ENCODE measurements around the gene EXOSC9. TPM values are rescaled to one million over a fixed set of nuclear protein-coding genes. Genes with fewer than 3 reads are reported as not detected.

Gene EXOSC9
- total and polyA plus RNA-seq, 10 of the 15 experiments (the other 5 are each of a cell fraction or from before 2014, with no cell fraction given): 49.0 to 131 (median 85.4) TPM

GRCh38 chr4:121827853-121828252 is 26.7 kb downstream of the EXOSC9 start:
- no peaks in the 10 kb centered on the region for H3K36me3 ChIP-seq (ENCODE audit: control insufficient read depth in 2 of 2, insufficient read depth in 2 of 2, low read length in 1 of 2)
- H3K4me2 ChIP-seq (ENCODE audit: control insufficient read depth, insufficient read depth): no peak overlapping the region
- no peak overlapping the region for H3K4me3 ChIP-seq
- no peaks in the 10 kb centered on the region for H3K9me3 ChIP-seq (replicated peaks; ENCODE audit: control insufficient read depth, insufficient read depth, low read length)
- ChIA-PET CTCF (interaction anchor here (1.0 to 1.8 kb wide), 3 partner anchors 11 to 172 kb away, joined by 3 to 4 read pairs (median 3); no protein-coding TSS in a partner anchor), RAD21 (ENCODE audit: unreplicated experiment) (interaction anchor here (1.1 kb wide), 2 partner anchors 60 to 132 kb away, joined by 3 read pairs; no protein-coding TSS in a partner anchor), SMC1A (ENCODE audit: uncharacterized antibody, unreplicated experiment) (interaction anchor here (0.6 to 2.3 kb wide), 4 partner anchors 8 to 132 kb away, joined by 3 to 7 read pairs (median 4); no protein-coding TSS in a partner anchor), POLR2A (interaction anchor here (1.2 kb wide), 1 partner anchor 11 kb away, joined by 3 read pairs; no protein-coding TSS in a partner anchor)
- H3K27ac ChIP-seq (ENCODE audit: control insufficient read depth, insufficient read depth): no peak overlapping the region
- intact Hi-C loops (cut with micrococcal nuclease; ENCODE audit: unreplicated experiment): no loop called here
- BruUV-seq (replicated peaks): no TSS peak
- TF ChIP-seq HDGF (IDR thresholded peaks at IDR 0.05) (no peak), NBN (IDR thresholded peaks at IDR 0.05) (no peak), MTA3 (IDR thresholded peaks at IDR 0.05; ENCODE audit: borderline replicate concordance, low read length) (no peak), EZH2 (IDR thresholded peaks at IDR 0.05; ENCODE audit: borderline replicate concordance, control insufficient read depth, low read depth, low read length) (no peak), RUNX3 (IDR thresholded peaks at IDR 0.05; ENCODE audit: low read length) (no peak), ZBED1 (IDR thresholded peaks at IDR 0.05; ENCODE audit: borderline replicate concordance) (no peak), RBBP5 (conservative IDR thresholded peaks at IDR 0.05) (no peak), ETV6 (conservative IDR thresholded peaks at IDR 0.05 in 1 of 2, IDR thresholded peaks at IDR 0.05 in 1 of 2; ENCODE audit: borderline replicate concordance in 1 of 2, low read depth in 1 of 2) (no peak), PAX5 (IDR thresholded peaks at IDR 0.05; ENCODE audit: borderline replicate concordance, low read depth, low read length) (no peak), ZBTB33 (IDR thresholded peaks at IDR 0.05) (no peak), NFYB (IDR thresholded peaks at IDR 0.05; ENCODE audit: insufficient read depth, low read depth, low read length) (no peak), CEBPB (IDR thresholded peaks at IDR 0.05; ENCODE audit: borderline replicate concordance in 1 of 2, low read depth in 2 of 2, low read length in 2 of 2) (no peak), WRNIP1 (IDR thresholded peaks at IDR 0.05; ENCODE audit: borderline replicate concordance, low read depth, low read length) (no peak), BMI1 (IDR thresholded peaks at IDR 0.05; ENCODE audit: borderline replicate concordance) (no peak)
- TF ChIP-seq, protein P1, sequence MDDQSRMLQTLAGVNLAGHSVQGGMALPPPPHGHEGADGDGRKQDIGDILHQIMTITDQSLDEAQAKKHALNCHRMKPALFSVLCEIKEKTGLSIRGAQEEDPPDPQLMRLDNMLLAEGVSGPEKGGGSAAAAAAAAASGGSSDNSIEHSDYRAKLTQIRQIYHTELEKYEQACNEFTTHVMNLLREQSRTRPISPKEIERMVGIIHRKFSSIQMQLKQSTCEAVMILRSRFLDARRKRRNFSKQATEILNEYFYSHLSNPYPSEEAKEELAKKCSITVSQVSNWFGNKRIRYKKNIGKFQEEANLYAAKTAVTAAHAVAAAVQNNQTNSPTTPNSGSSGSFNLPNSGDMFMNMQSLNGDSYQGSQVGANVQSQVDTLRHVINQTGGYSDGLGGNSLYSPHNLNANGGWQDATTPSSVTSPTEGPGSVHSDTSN (IDR thresholded peaks at IDR 0.05; ENCODE audit: insufficient replicate concordance, low read depth, low read length): no peak
- FAIRE-seq (no peak), ATAC-seq (no peak), DNase-seq (ENCODE audit: low read depth, low spot score) (no peak)
- no peaks in the 10 kb centered on the region for H4K20me1 ChIP-seq (ENCODE audit: control insufficient read depth, insufficient read depth)
- WGBS (ENCODE audit: insufficient coverage, insufficient replicate concordance, low lambda C conversion rate, missing lambda C conversion rate): 100% methylated on average over 1 of the region's 1 CpG
- H3K4me1 ChIP-seq (ENCODE audit: control insufficient read depth, insufficient read depth, low read length): no peaks in the 10 kb centered on the region
- no peaks in the 10 kb centered on the region for H3K27me3 ChIP-seq (replicated peaks in 1 of 2; ENCODE audit: control insufficient read depth in 2 of 2, insufficient read depth in 2 of 2, low read length in 1 of 2)
- in situ Hi-C loops (cut with MboI): no loop called here
- peaks cover 9% of the 10 kb centered on the region for H3K79me2 ChIP-seq (ENCODE audit: control insufficient read depth, insufficient read depth, low read length)
- H3K9ac ChIP-seq (ENCODE audit: control insufficient read depth, insufficient read depth, low read length): no peak overlapping the region
- no peak overlapping the region for H2AFZ ChIP-seq (ENCODE audit: control insufficient read depth, low read depth, low read length)

All from GM12878 (cell line).